Lung (tissue), 12 donors: ENCODE data around the gene AFAP1. TPM values are rescaled to one million over a fixed set of nuclear protein-coding genes. Genes with fewer than 3 reads are reported as not detected.

Source experiments
- ATAC-seq: fragments of 200-7000 bp; cut with Tn5 transposase; one replicate; pipeline ENCODE4 v1.9.1; 2020; ENCODE audit warnings: moderate number of reproducible peaks; ENCODE audit not compliant: insufficient read depth, low FRiP score
- DNase-seq, 3 donors: peaks; one replicate each; pipeline ENCODE4 v3.0.0-alpha.2; 2013 to 2017
- H3K27ac ChIP-seq, 2 donors: one replicate each; pipeline ENCODE4 v1.5.1; 2013; ENCODE audit warnings: mild to moderate bottlenecking in 2 of 2, moderate library complexity in 2 of 2, control low read depth in 1 of 2, inconsistent platforms in 1 of 2, low read depth in 1 of 2, low read length in 1 of 2
- H3K27me3 ChIP-seq, 3 donors: one replicate each; pipeline ENCODE4 v1.5.1; 2013; ENCODE audit warnings: low read length in 2 of 3; ENCODE audit not compliant: control insufficient read depth in 3 of 3, insufficient read depth in 3 of 3
- H3K36me3 ChIP-seq, 4 donors: one replicate each; pipeline ENCODE4 v1.5.1; 2013; ENCODE audit warnings: low read length in 4 of 4, mild to moderate bottlenecking in 1 of 4, moderate library complexity in 1 of 4; ENCODE audit not compliant: control insufficient read depth in 4 of 4, insufficient read depth in 4 of 4
- H3K4me1 ChIP-seq, 5 donors: one replicate each; pipeline ENCODE4 v1.5.1; 2013; ENCODE audit warnings: low read length in 5 of 5, mild to moderate bottlenecking in 2 of 5, moderate library complexity in 1 of 5; ENCODE audit not compliant: control insufficient read depth in 5 of 5, insufficient read depth in 5 of 5
- H3K4me3 ChIP-seq: one replicate; pipeline ENCODE4 v1.5.1; 2013; ENCODE audit warnings: mild to moderate bottlenecking, control low read depth, moderate library complexity
- H3K9ac ChIP-seq, 2 donors: one replicate each; pipeline ENCODE4 v1.5.1; 2013; ENCODE audit warnings: low read length in 2 of 2, control low read depth in 1 of 2; ENCODE audit not compliant: insufficient read depth in 1 of 2
- H3K9me3 ChIP-seq, 4 donors: one replicate each; pipeline ENCODE4 v1.5.1; 2013; ENCODE audit warnings: low read length in 3 of 4, mild to moderate bottlenecking in 1 of 4, moderate library complexity in 1 of 4; ENCODE audit not compliant: control insufficient read depth in 4 of 4, insufficient read depth in 3 of 4
- CTCF ChIP-seq: IDR thresholded peaks from 2 replicates; pipeline ENCODE4 v1.5.1; 2012; ENCODE audit warnings: mild to moderate bottlenecking; ENCODE audit errors: control extremely low read depth, extremely low read depth
- whole genome bisulfite sequencing, 2 donors: extraction: QIAGEN DNeasy Blood & Tissue Kit; methylation state at CpG; one replicate each; pipeline ENCODE4 v1.1.7; 2013; 5-methylcytosine and 5-hydroxymethylcytosine counted together
- polyA plus RNA-seq, 2 donors: library from polyadenylated mRNA; stranded (reverse); fragments of 200-250 nt; gene quantifications; one replicate each; pipeline ENCODE4 v1.2.1, GENCODE V29; 2013
- total RNA-seq, 2 donors: library from RNA; depleted of rRNA in 1 of 2; stranded (reverse); fragments of >200 nt in 1 of 2; gene quantifications; one replicate each; pipeline ENCODE4 v1.2.1, GENCODE V29; 2014 to 2021
- donor health status: control.
- donor health status: control.
- donor health status: Bipolar disorder and iron deficiency.
- donor health status: healthy.
- donor health status: DM: yes; HTN: yes; CAD: no.

Gene AFAP1
- total and polyA plus RNA-seq, 4 donors: 5.3 to 34.1 (median 12.3) TPM

- no peak overlapping the region for H3K9ac ChIP-seq
- H3K9me3 ChIP-seq: no peaks in the 10 kb centered on the region
- WGBS, 2 donors: 93% methylated on average over 9 of the region's 9 CpGs
- DNase-seq (no peak), ATAC-seq (no peak)
- H3K27me3 ChIP-seq: no peaks in the 10 kb centered on the region
- H3K27ac ChIP-seq: no peak overlapping the region
- TF ChIP-seq CTCF: no peak
- peaks cover 0 to 15% (median 6%) of the 10 kb centered on the region in 5 donors for H3K4me1 ChIP-seq
- no peaks in the 10 kb centered on the region for H3K36me3 ChIP-seq
- H3K4me3 ChIP-seq: no peak overlapping the region
These were observed 13.0 kb upstream of the AFAP1 start for GRCh38 chr4:7952615-7953014.

GRCh38 chr4:7950301-7951092, 10.8 kb upstream of the AFAP1 start:
- Histone ChIP-seq H3K9me3 (no peaks in the 10 kb centered on the region), H3K9ac (no peak overlapping the region), H3K4me1 (peaks cover 0 to 7% (median 4%) of the 10 kb centered on the region in 5 donors), H3K27me3 (no peaks in the 10 kb centered on the region), H3K36me3 (no peaks in the 10 kb centered on the region), H3K4me3 (no peak overlapping the region), H3K27ac (no peak overlapping the region)
- TF ChIP-seq CTCF: no peak
- ATAC-seq: no peak
- 90 to 91% methylated on average over 17 to 18 of the region's 18 CpGs for WGBS, 2 donors
- no peak for DNase-seq

GRCh38 chr4:7949759-7950158, 10.1 kb upstream of the AFAP1 start:
- DNase-seq (no peak), ATAC-seq (no peak)
- Histone ChIP-seq H3K27me3 (no peaks in the 10 kb centered on the region), H3K36me3 (no peaks in the 10 kb centered on the region), H3K9me3 (no peaks in the 10 kb centered on the region), H3K4me3 (no peak overlapping the region), H3K27ac (no peak overlapping the region), H3K4me1 (peaks cover 0 to 7% (median 2%) of the 10 kb centered on the region in 5 donors), H3K9ac (no peak overlapping the region)
- 76 to 77% methylated on average over 4 of the region's 4 CpGs for WGBS, 2 donors
- TF ChIP-seq CTCF: no peak
